GM06990 (cell line): ENCODE data around the gene JAZF1.

Experiments
- DNase-seq: peaks from one replicate; pipeline ENCODE4 v3.0.0-alpha.2; 2011; ENCODE audit not compliant: insufficient read length; ENCODE audit errors: extremely low read depth
- H3K27me3 ChIP-seq: replicated peaks from 2 replicates; pipeline ENCODE4 v1.6.0; 2011; ENCODE audit warnings: low read length; ENCODE audit not compliant: control insufficient read depth, insufficient read depth
- H3K36me3 ChIP-seq: 2 replicates; pipeline ENCODE4 v1.5.1; 2011; ENCODE audit warnings: low read length; ENCODE audit not compliant: control insufficient read depth, insufficient read depth
- H3K4me3 ChIP-seq: replicated peaks from 2 replicates; pipeline ENCODE4 v1.5.1; 2011; ENCODE audit warnings: low read depth, mild to moderate bottlenecking, control low read depth, low read length
- CTCF ChIP-seq: IDR thresholded peaks from 2 replicates; pipeline ENCODE4 v1.5.1; 2011; ENCODE audit warnings: low read length, control low read depth, mild to moderate bottlenecking, inconsistent platforms; ENCODE audit not compliant: insufficient read depth, poor library complexity, severe bottlenecking

The JAZF1 gene

GRCh38 chr7:27781188-27781587 is 399.4 kb downstream of the JAZF1 start:
- DNase-seq: no peak
- Histone ChIP-seq H3K4me3 (no peak overlapping the region), H3K27me3 (no peaks in the 10 kb centered on the region), H3K36me3 (peaks cover 3% of the 10 kb centered on the region)
- no peak for TF ChIP-seq CTCF
